GM23338 (cell line): Measurements from ENCODE around the gene L3MBTL2. TPM values are rescaled to one million over a fixed set of nuclear protein-coding genes. Genes with fewer than 3 reads are reported as not detected.

Source experiments
- ATAC-seq: fragments of 200-7000 bp; cut with Tn5 transposase; 3 replicates; pipeline ENCODE4 v1.9.1; 2020
- DNase-seq: peaks from one replicate; pipeline ENCODE4 v3.0.0-alpha.2; 2015; ENCODE audit warnings: low spot score
- H2AFZ ChIP-seq: fragments of 200-600 bp; sonication (generic); 2 replicates; pipeline ENCODE4 v1.8.0; 2016; ENCODE audit warnings: antibody characterized with exemption, mild to moderate bottlenecking, moderate library complexity
- H3F3A ChIP-seq: fragments of 200-600 bp; sonication (generic); replicated peaks from 2 replicates; pipeline ENCODE4 v1.8.0; 2017; ENCODE audit warnings: antibody characterized with exemption, mixed run types, low read depth
- H3K27ac ChIP-seq: fragments of 200-600 bp; sonication (generic); 2 replicates; pipeline ENCODE4 v1.6.1; 2016; ENCODE audit warnings: low read depth
- H3K27me3 ChIP-seq: fragments of 200-600 bp; sonication (generic); 2 replicates; pipeline ENCODE4 v1.8.0; 2016; ENCODE audit warnings: mild to moderate bottlenecking, mixed run types, moderate library complexity; ENCODE audit not compliant: insufficient read depth
- H3K36me3 ChIP-seq: fragments of 200-600 bp; sonication (generic); 2 replicates; pipeline ENCODE4 v1.8.0; 2016; ENCODE audit warnings: mild to moderate bottlenecking; ENCODE audit not compliant: insufficient read depth
- H3K4me1 ChIP-seq: fragments of 200-600 bp; sonication (generic); 2 replicates; pipeline ENCODE4 v1.8.0; 2016; ENCODE audit warnings: mild to moderate bottlenecking, moderate library complexity; ENCODE audit not compliant: insufficient read depth
- H3K4me2 ChIP-seq: fragments of 200-600 bp; sonication (generic); 2 replicates; pipeline ENCODE4 v1.7.1; 2017; ENCODE audit warnings: mixed run types
- H3K4me3 ChIP-seq: fragments of 200-600 bp; sonication (generic); 2 replicates; pipeline ENCODE4 v1.6.1; 2016; ENCODE audit warnings: mixed run types
- H3K79me2 ChIP-seq: fragments of 200-600 bp; sonication (generic); replicated peaks from 2 replicates; pipeline ENCODE4 v1.8.0; 2017; ENCODE audit warnings: mild to moderate bottlenecking; ENCODE audit not compliant: insufficient read depth
- H3K9me2 ChIP-seq: fragments of 200-600 bp; sonication (generic); 2 replicates; pipeline ENCODE4 v1.8.0; 2017; ENCODE audit not compliant: insufficient read depth
- H4K20me1 ChIP-seq: fragments of 200-600 bp; sonication (generic); replicated peaks from 2 replicates; pipeline ENCODE4 v1.8.0; 2017; ENCODE audit warnings: mild to moderate bottlenecking; ENCODE audit not compliant: insufficient read depth
- H3K27ac Mint-ChIP-seq: 2 replicates; pipeline ENCODE4 v1.8.0; 2020; ENCODE audit warnings: inconsistent platforms, mild to moderate bottlenecking, moderate library complexity, mixed read lengths
- H3K27me3 Mint-ChIP-seq: 3 replicates; pipeline ENCODE4 v1.8.0; 2022; ENCODE audit warnings: low read depth, mild to moderate bottlenecking, moderate library complexity, mixed read lengths, inconsistent platforms; ENCODE audit not compliant: insufficient read depth, poor library complexity
- H3K36me3 Mint-ChIP-seq: 3 replicates; pipeline ENCODE4 v1.8.0; 2021; ENCODE audit warnings: low read depth, mild to moderate bottlenecking, inconsistent platforms, moderate library complexity, mixed read lengths
- H3K4me1 Mint-ChIP-seq: 3 replicates; pipeline ENCODE4 v1.8.0; 2020; ENCODE audit warnings: mild to moderate bottlenecking, inconsistent platforms, mixed read lengths
- H3K4me3 Mint-ChIP-seq: 3 replicates; pipeline ENCODE4 v1.8.0; 2021; ENCODE audit warnings: moderate library complexity, mild to moderate bottlenecking, inconsistent platforms, mixed read lengths
- H3K9me3 Mint-ChIP-seq: 3 replicates; pipeline ENCODE4 v1.8.0; 2020; ENCODE audit warnings: moderate library complexity, mild to moderate bottlenecking, inconsistent platforms, mixed read lengths
- CREB1 ChIP-seq: fragments of 250-450 bp; sonication (Bioruptor Pico); IDR thresholded peaks from 2 replicates; pipeline ENCODE4 v1.5.0; 2020; ENCODE audit warnings: low read depth, mild to moderate bottlenecking, moderate library complexity
- EZH2 ChIP-seq: fragments of 200-600 bp; sonication (generic); IDR thresholded peaks from one replicate; pipeline ENCODE4 v1.8.0; 2017; ENCODE audit warnings: antibody characterized with exemption, mild to moderate bottlenecking, low read depth; ENCODE audit not compliant: unreplicated experiment
- EZH2phosphoT487 ChIP-seq: fragments of 200-600 bp; sonication (generic); IDR thresholded peaks from one replicate; pipeline ENCODE4 v1.8.1; 2018; ENCODE audit warnings: antibody characterized with exemption; ENCODE audit not compliant: unreplicated experiment
- JUNB ChIP-seq: IDR thresholded peaks from one replicate; pipeline ENCODE4 v1.6.1; 2016; ENCODE audit warnings: antibody characterized with exemption; ENCODE audit not compliant: unreplicated experiment
- NANOG ChIP-seq: IDR thresholded peaks from 2 replicates; pipeline ENCODE4 v1.6.1; 2016; ENCODE audit warnings: antibody characterized with exemption, borderline replicate concordance
- POLR2AphosphoS5 ChIP-seq: IDR thresholded peaks from 2 replicates; pipeline ENCODE4 v1.6.1; 2016; ENCODE audit warnings: antibody characterized with exemption, low read depth
- STAT1 ChIP-seq: IDR thresholded peaks from one replicate; pipeline ENCODE4 v1.6.1; 2016; ENCODE audit warnings: antibody characterized with exemption; ENCODE audit not compliant: unreplicated experiment
- ZNF114 ChIP-seq: fragments of 250-450 bp; sonication (Bioruptor Pico); IDR thresholded peaks from 2 replicates; pipeline ENCODE4 v1.5.0; 2020; ENCODE audit warnings: mild to moderate bottlenecking, moderate library complexity
- ZNF331 ChIP-seq: fragments of 250-450 bp; sonication (Bioruptor Pico); IDR thresholded peaks from 2 replicates; pipeline ENCODE4 v1.5.0; 2020; ENCODE audit warnings: low read depth, mild to moderate bottlenecking, moderate library complexity
- ZNF462 ChIP-seq: fragments of 250-450 bp; sonication (Bioruptor Pico); IDR thresholded peaks from 2 replicates; pipeline ENCODE4 v1.5.0; 2020; ENCODE audit warnings: mild to moderate bottlenecking, moderate library complexity
- polyA plus RNA-seq: library from polyadenylated mRNA; unstranded; fragments of >200 nt; fragmentation: Nextera tagmentation; extraction: Ambion mirVana; gene quantifications from 2 replicates; pipeline ENCODE4 v1.2.1, GENCODE V29; 2016
- total RNA-seq: library from RNA; depleted of rRNA; stranded (reverse); fragments of >200 nt; shearing (Covaris generic); gene quantifications from 2 replicates; pipeline ENCODE4 v1.2.3, GENCODE V29; 2014
- TF ChIP-seq, protein P1 (sequence below): IDR thresholded peaks from 2 replicates; pipeline ENCODE4 v1.6.1; 2016; ENCODE audit warnings: antibody characterized with exemption
- TF ChIP-seq, protein P2 (sequence below): IDR thresholded peaks from one replicate; pipeline ENCODE4 v1.6.1; 2018; ENCODE audit warnings: antibody characterized with exemption; ENCODE audit not compliant: unreplicated experiment

L3MBTL2 gene
- total and polyA plus RNA-seq, 2 experiments from 2014 or later: 13.9 to 27.1 TPM

GRCh38 chr22:41204992-41205900 is at the start of gene L3MBTL2 (continued):
- TF ChIP-seq, protein P1, sequence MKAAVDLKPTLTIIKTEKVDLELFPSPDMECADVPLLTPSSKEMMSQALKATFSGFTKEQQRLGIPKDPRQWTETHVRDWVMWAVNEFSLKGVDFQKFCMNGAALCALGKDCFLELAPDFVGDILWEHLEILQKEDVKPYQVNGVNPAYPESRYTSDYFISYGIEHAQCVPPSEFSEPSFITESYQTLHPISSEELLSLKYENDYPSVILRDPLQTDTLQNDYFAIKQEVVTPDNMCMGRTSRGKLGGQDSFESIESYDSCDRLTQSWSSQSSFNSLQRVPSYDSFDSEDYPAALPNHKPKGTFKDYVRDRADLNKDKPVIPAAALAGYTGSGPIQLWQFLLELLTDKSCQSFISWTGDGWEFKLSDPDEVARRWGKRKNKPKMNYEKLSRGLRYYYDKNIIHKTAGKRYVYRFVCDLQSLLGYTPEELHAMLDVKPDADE: peak; percentile 93

DNA sequence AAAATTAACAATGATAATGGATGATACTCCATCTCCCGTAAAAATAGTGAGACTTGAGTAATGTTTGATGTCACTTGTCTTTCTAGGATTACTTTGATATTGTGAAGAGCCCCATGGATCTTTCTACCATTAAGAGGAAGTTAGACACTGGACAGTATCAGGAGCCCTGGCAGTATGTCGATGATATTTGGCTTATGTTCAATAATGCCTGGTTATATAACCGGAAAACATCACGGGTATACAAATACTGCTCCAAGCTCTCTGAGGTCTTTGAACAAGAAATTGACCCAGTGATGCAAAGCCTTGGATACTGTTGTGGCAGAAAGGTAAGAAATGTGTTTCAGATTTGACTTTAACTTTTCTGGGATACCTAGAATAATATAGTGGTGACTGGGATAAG is 48.0 kb upstream of the L3MBTL2 start:
- Mint-ChIP-seq H3K9me3 (no peaks in the 10 kb centered on the region; the same call in 2 of the 3 replicates), H3K4me3 (no peak overlapping the region), H3K27me3 (peaks cover 2% of the 10 kb centered on the region), H3K4me1 (no peaks in the 10 kb centered on the region), H3K27ac (no peak overlapping the region), H3K36me3 (peaks cover 97% of the 10 kb centered on the region)
- Histone ChIP-seq H3K79me2 (peaks cover 16% of the 10 kb centered on the region), H3F3A (peaks cover 16% of the 10 kb centered on the region), H3K4me3 (no peak overlapping the region), H3K4me2 (no peak overlapping the region), H3K4me1 (no peaks in the 10 kb centered on the region), H4K20me1 (peaks cover 10% of the 10 kb centered on the region; the same call in 1 of the 2 replicates), H3K9me2 (no peaks in the 10 kb centered on the region), H2AFZ (no peak overlapping the region), H3K27ac (no peak overlapping the region), H3K36me3 (peaks cover 91% of the 10 kb centered on the region), H3K27me3 (no peaks in the 10 kb centered on the region)
- no peak for ATAC-seq
- DNase-seq: no peak
- TF ChIP-seq, protein P2, sequence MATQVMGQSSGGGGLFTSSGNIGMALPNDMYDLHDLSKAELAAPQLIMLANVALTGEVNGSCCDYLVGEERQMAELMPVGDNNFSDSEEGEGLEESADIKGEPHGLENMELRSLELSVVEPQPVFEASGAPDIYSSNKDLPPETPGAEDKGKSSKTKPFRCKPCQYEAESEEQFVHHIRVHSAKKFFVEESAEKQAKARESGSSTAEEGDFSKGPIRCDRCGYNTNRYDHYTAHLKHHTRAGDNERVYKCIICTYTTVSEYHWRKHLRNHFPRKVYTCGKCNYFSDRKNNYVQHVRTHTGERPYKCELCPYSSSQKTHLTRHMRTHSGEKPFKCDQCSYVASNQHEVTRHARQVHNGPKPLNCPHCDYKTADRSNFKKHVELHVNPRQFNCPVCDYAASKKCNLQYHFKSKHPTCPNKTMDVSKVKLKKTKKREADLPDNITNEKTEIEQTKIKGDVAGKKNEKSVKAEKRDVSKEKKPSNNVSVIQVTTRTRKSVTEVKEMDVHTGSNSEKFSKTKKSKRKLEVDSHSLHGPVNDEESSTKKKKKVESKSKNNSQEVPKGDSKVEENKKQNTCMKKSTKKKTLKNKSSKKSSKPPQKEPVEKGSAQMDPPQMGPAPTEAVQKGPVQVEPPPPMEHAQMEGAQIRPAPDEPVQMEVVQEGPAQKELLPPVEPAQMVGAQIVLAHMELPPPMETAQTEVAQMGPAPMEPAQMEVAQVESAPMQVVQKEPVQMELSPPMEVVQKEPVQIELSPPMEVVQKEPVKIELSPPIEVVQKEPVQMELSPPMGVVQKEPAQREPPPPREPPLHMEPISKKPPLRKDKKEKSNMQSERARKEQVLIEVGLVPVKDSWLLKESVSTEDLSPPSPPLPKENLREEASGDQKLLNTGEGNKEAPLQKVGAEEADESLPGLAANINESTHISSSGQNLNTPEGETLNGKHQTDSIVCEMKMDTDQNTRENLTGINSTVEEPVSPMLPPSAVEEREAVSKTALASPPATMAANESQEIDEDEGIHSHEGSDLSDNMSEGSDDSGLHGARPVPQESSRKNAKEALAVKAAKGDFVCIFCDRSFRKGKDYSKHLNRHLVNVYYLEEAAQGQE: no peak
- no peak for TF ChIP-seq ZNF462 (CRISPR knock-in tag)
- no peak for TF ChIP-seq CREB1 (CRISPR knock-in tag)
- TF ChIP-seq EZH2: no peak
- TF ChIP-seq STAT1: no peak
- no peak for TF ChIP-seq EZH2phosphoT487
- no peak for TF ChIP-seq ZNF114 (CRISPR knock-in tag)
- TF ChIP-seq POLR2AphosphoS5: no peak
- no peak for TF ChIP-seq ZNF331 (CRISPR knock-in tag)
- no peak for TF ChIP-seq JUNB
- TF ChIP-seq, protein P1: no peak
- no peak for TF ChIP-seq NANOG
